IMR-90 (cell line): ENCODE results near the gene SLC16A9. TPM values are rescaled to one million over a fixed set of nuclear protein-coding genes. Genes with fewer than 3 reads are reported as not detected.

ENCODE experiments used
- ATAC-seq: fragments of 200-7000 bp; cut with Tn5 transposase; 2 replicates; pipeline ENCODE4 v1.9.1; 2020; ENCODE audit warnings: low read depth, mild to moderate bottlenecking, moderate library complexity
- BruUV-seq: library from RNA; stranded (reverse); fragments of 400-500 nt; replicated peaks from 2 replicates; lab custom pipeline; 2021; lab: Mats Ljungman, UMichigan
- CTCF ChIA-PET: fragments of 300-600 bp; formaldehyde crosslinking; extraction: SDS; loops from one replicate; lab custom pipeline; 2021; ENCODE audit warnings: antibody characterized with exemption; lab: Yijun Ruan, JAX
- POLR2A ChIA-PET: fragments of 300-600 bp; sonication (Branson Sonifier 250); formaldehyde crosslinking; loops from one replicate; lab custom pipeline; 2022; ENCODE audit warnings: antibody characterized with exemption; ENCODE audit not compliant: unreplicated experiment; lab: Charles Lee
- DNase-seq: peaks from one replicate; pipeline ENCODE4 v3.0.0; 2013
- H2AFZ ChIP-seq: replicated peaks from 2 replicates; pipeline ENCODE3; 2013; ENCODE audit warnings: low read length, mild to moderate bottlenecking; ENCODE audit not compliant: poor library complexity
- H2AK5ac ChIP-seq: 2 replicates; pipeline ENCODE4 v1.6.1; 2013; ENCODE audit warnings: low read depth, low read length, inconsistent platforms
- H2AK9ac ChIP-seq: replicated peaks from 2 replicates; pipeline ENCODE3; 2013; ENCODE audit warnings: mild to moderate bottlenecking, low read depth, low read length, moderate library complexity; ENCODE audit not compliant: poor library complexity
- H2BK120ac ChIP-seq: 2 replicates; pipeline ENCODE4 v1.6.1; 2013; ENCODE audit warnings: low read depth, low read length, inconsistent platforms
- H2BK15ac ChIP-seq: 3 replicates; pipeline ENCODE4 v1.6.1; 2013; ENCODE audit warnings: low read depth, low read length, inconsistent platforms
- H2BK20ac ChIP-seq: 2 replicates; pipeline ENCODE4 v1.6.1; 2013; ENCODE audit warnings: low read depth, mild to moderate bottlenecking, inconsistent platforms, low read length, moderate library complexity
- H2BK5ac ChIP-seq: 2 replicates; pipeline ENCODE4 v1.6.1; 2013; ENCODE audit warnings: mild to moderate bottlenecking, low read depth, low read length, inconsistent platforms; ENCODE audit not compliant: poor library complexity, severe bottlenecking
- H3K14ac ChIP-seq: replicated peaks from 2 replicates; pipeline ENCODE4 v1.6.1; 2013; ENCODE audit warnings: low read depth, low read length, inconsistent platforms
- H3K18ac ChIP-seq: 2 replicates; pipeline ENCODE4 v1.6.1; 2013; ENCODE audit warnings: low read depth, low read length, control low read depth
- H3K23ac ChIP-seq: 2 replicates; pipeline ENCODE4 v1.6.1; 2013; ENCODE audit warnings: low read depth, low read length, inconsistent platforms
- H3K27ac ChIP-seq: 2 replicates; pipeline ENCODE4 v1.5.1; 2013; ENCODE audit warnings: mild to moderate bottlenecking, control low read depth, low read length; ENCODE audit not compliant: insufficient read depth
- H3K27me3 ChIP-seq: 2 replicates; pipeline ENCODE4 v1.6.1; 2013; ENCODE audit warnings: low read length; ENCODE audit not compliant: control insufficient read depth, insufficient read depth
- H3K36me3 ChIP-seq: 2 replicates; pipeline ENCODE4 v1.6.1; 2013; ENCODE audit warnings: low read length, mixed read lengths; ENCODE audit not compliant: control insufficient read depth, insufficient read depth
- H3K4ac ChIP-seq: 2 replicates; pipeline ENCODE4 v1.6.1; 2013; ENCODE audit warnings: low read depth, low read length, inconsistent platforms
- H3K4me1 ChIP-seq: 2 replicates; pipeline ENCODE4 v1.6.1; 2013; ENCODE audit warnings: low read length, mixed read lengths; ENCODE audit not compliant: control insufficient read depth, insufficient read depth
- H3K4me2 ChIP-seq: 2 replicates; pipeline ENCODE4 v1.6.1; 2013; ENCODE audit warnings: low read depth, mild to moderate bottlenecking, control low read depth, low read length, moderate library complexity
- H3K4me3 ChIP-seq: 2 replicates; pipeline ENCODE4 v1.5.1; 2013; ENCODE audit warnings: low read depth, mild to moderate bottlenecking, control low read depth, low read length, moderate library complexity; ENCODE audit not compliant: insufficient read depth
- H3K56ac ChIP-seq: 2 replicates; pipeline ENCODE4 v1.6.1; 2013; ENCODE audit warnings: low read length, inconsistent platforms; ENCODE audit not compliant: insufficient read depth; ENCODE audit errors: extremely low read depth
- H3K79me1 ChIP-seq, 2 experiments: 2 replicates each; pipeline ENCODE4 v1.6.1; 2013; ENCODE audit warnings: low read length in 2 of 2, inconsistent platforms in 1 of 2, low read depth in 1 of 2
- H3K9ac ChIP-seq: 2 replicates; pipeline ENCODE4 v1.6.1; 2013; ENCODE audit warnings: low read depth, low read length, control low read depth
- H3K9me1 ChIP-seq: 2 replicates; pipeline ENCODE4 v1.6.1; 2013; ENCODE audit warnings: low read length, inconsistent platforms; ENCODE audit not compliant: insufficient read depth
- H3K9me3 ChIP-seq: 2 replicates; pipeline ENCODE4 v1.6.1; 2013; ENCODE audit warnings: low read length; ENCODE audit not compliant: control insufficient read depth, insufficient read depth
- H4K20me1 ChIP-seq: 2 replicates; pipeline ENCODE4 v1.6.1; 2013; ENCODE audit warnings: low read length, inconsistent platforms; ENCODE audit not compliant: insufficient read depth
- H4K5ac ChIP-seq: 2 replicates; pipeline ENCODE4 v1.6.1; 2013; ENCODE audit warnings: mild to moderate bottlenecking, low read depth, low read length, control low read depth
- H4K8ac ChIP-seq, 2 experiments: 2 replicates each; pipeline ENCODE4 v1.6.1; 2013; ENCODE audit warnings: low read depth in 2 of 2, low read length in 2 of 2, control low read depth in 1 of 2, inconsistent platforms in 1 of 2
- H4K91ac ChIP-seq: 2 replicates; pipeline ENCODE4 v1.6.1; 2013; ENCODE audit warnings: low read depth, low read length, inconsistent platforms; ENCODE audit not compliant: insufficient read depth
- NFE2L2 ChIP-seq: fragments of 150-350 bp; IDR thresholded peaks from 2 replicates; pipeline ENCODE4 v1.6.1; 2016; ENCODE audit warnings: low read depth, mild to moderate bottlenecking, low read length
- RFX5 ChIP-seq: IDR thresholded peaks from 2 replicates; pipeline ENCODE4 v1.8.0; 2012; ENCODE audit warnings: low read depth, mild to moderate bottlenecking, low read length, moderate library complexity
- WGBS, 2 experiments: methylation state at CpG; one replicate each; pipeline versions ENCODE4 v1.1.5 to v1.1.7; 2013; ENCODE audit warnings: missing lambda C conversion rate in 2 of 2; ENCODE audit not compliant: insufficient read length in 1 of 2; ENCODE audit errors: extremely low coverage in 2 of 2; 5-methylcytosine and 5-hydroxymethylcytosine counted together
- dilution Hi-C: fragments of 300-500 bp; cut with HindIII; formaldehyde crosslinking; loops from one replicate; pipeline ENCODE4 v1.14.3; 2018; ENCODE audit warnings: low sequenced_read_pairs; ENCODE audit not compliant: unreplicated experiment
- in situ Hi-C: fragments of 300-500 bp; cut with MboI; formaldehyde crosslinking; loops from 3 replicates; pipeline ENCODE4 v1.14.3; 2019; ENCODE audit warnings: low sequenced_read_pairs, inconsistent platforms, mixed read lengths
- intact Hi-C: fragments of 100-400 bp; cut with micrococcal nuclease; formaldehyde crosslinking; loops from 2 replicates; pipeline ENCODE4 v1.10.0; 2022
- polyA plus RNA-seq, 3 experiments: library from polyadenylated mRNA; depleted of rRNA; stranded (reverse); fragments of >200 nt; gene quantifications; 2 replicates each; pipeline ENCODE4 v1.2.3, GENCODE V29; 2012; ENCODE audit warnings: low replicate concordance in 1 of 3
- total RNA-seq: library from RNA; depleted of rRNA; stranded (reverse); fragments of >200 nt; gene quantifications from 2 replicates; pipeline ENCODE4 v1.2.3, GENCODE V29; 2012
- TF ChIP-seq, protein P1 (sequence below): fragments of 150-350 bp; IDR thresholded peaks from 2 replicates; pipeline ENCODE4 v1.6.1; 2017; ENCODE audit warnings: mild to moderate bottlenecking, antibody characterized with exemption, low read length, low read depth

The SLC16A9 gene
- total and polyA plus RNA-seq, 2 of the 4 experiments (the other 2 are of a cell fraction): 0.18 to 0.26 TPM

DNA sequence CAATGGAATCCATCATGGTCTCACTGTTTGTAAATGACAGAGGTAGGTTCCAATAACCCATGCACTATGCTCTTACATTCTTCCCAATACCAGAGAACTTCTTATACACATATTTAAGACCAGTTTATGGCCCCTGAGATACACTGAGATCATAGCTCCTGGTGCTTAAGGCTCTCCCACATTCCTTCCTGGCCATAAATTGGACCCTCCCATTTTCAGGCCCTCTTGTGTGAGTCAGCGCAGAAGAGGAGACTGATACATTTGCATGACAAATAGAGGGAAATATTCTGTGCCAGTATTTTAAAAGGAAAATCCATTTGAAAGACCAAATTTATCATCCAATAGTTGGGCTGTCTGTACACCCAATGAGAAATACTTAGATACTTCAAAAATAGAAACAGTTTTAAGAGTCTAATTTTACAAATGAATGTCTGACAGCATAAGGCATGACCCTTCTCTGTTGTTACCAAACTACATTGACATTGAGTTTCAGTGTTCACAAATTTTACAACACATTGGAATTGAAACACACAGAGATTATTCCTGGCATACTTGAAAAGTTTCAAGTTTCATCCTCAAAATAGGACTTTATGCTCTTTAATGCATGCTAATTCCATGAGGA lies 35.3 kb downstream of the SLC16A9 start:
- Histone ChIP-seq H3K14ac (no peak overlapping the region), H3K27me3 (no peaks in the 10 kb centered on the region), H2AK5ac (no peak overlapping the region), H3K4me3 (no peak overlapping the region), H3K23ac (no peak overlapping the region), H3K4ac (no peak overlapping the region), H2BK20ac (no peak overlapping the region), H2AK9ac (no peak overlapping the region), H3K36me3 (no peaks in the 10 kb centered on the region), H2BK5ac (no peak overlapping the region), H3K4me1 (no peaks in the 10 kb centered on the region), H4K20me1 (no peaks in the 10 kb centered on the region), H3K9me3 (no peaks in the 10 kb centered on the region), H2AFZ (no peak overlapping the region), H4K5ac (no peak overlapping the region), H3K27ac (no peak overlapping the region), H3K56ac (no peak overlapping the region), H2BK15ac (no peak overlapping the region), H2BK120ac (no peak overlapping the region), H4K91ac (no peak overlapping the region), H3K9me1 (no peaks in the 10 kb centered on the region), H3K9ac (no peak overlapping the region), H3K79me1 (no peaks in the 10 kb centered on the region), H3K4me2 (no peak overlapping the region), H4K8ac (no peak overlapping the region), H3K18ac (no peak overlapping the region)
- ATAC-seq: no peak
- BruUV-seq: no TSS peak
- TF ChIP-seq NFE2L2: no peak
- TF ChIP-seq, protein P1, sequence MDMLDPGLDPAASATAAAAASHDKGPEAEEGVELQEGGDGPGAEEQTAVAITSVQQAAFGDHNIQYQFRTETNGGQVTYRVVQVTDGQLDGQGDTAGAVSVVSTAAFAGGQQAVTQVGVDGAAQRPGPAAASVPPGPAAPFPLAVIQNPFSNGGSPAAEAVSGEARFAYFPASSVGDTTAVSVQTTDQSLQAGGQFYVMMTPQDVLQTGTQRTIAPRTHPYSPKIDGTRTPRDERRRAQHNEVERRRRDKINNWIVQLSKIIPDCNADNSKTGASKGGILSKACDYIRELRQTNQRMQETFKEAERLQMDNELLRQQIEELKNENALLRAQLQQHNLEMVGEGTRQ: no peak
- no peak for TF ChIP-seq RFX5
- intact Hi-C loops (no loop called here), dilution Hi-C loops (no loop called here), in situ Hi-C loops (no loop called here)
- ChIA-PET POLR2A (no interaction called here), CTCF (no interaction called here)
- peak; percentile 18 for DNase-seq
- WGBS, 2 experiments: no CpG with 5 or more reads among the region's 1 CpG
